Fibroblast of skin of scalp (primary cell): ENCODE data around the gene FBP2. TPM values are rescaled to one million over a fixed set of nuclear protein-coding genes. Genes with fewer than 3 reads are reported as not detected.
A peak's percentile ranks its signal among the peaks of the same experiment; 100 is the strongest.

Source experiments
- DNase-seq: peaks from one replicate; pipeline ENCODE4 v3.0.0-alpha.2; 2013
- polyA plus RNA-seq, 2 experiments: library from polyadenylated mRNA; unstranded; fragments of 120-200 nt; gene quantifications; one replicate each; pipeline ENCODE4 v1.2.1, GENCODE V29; 2013; ENCODE audit not compliant: insufficient read length in 2 of 2

Gene FBP2
- 0.28 TPM for polyA plus RNA-seq (2013, experiment 1 of 2; ENCODE audit: insufficient read length)
- polyA plus RNA-seq (2013, experiment 2 of 2; ENCODE audit: insufficient read length) = 2.7 TPM

DNA sequence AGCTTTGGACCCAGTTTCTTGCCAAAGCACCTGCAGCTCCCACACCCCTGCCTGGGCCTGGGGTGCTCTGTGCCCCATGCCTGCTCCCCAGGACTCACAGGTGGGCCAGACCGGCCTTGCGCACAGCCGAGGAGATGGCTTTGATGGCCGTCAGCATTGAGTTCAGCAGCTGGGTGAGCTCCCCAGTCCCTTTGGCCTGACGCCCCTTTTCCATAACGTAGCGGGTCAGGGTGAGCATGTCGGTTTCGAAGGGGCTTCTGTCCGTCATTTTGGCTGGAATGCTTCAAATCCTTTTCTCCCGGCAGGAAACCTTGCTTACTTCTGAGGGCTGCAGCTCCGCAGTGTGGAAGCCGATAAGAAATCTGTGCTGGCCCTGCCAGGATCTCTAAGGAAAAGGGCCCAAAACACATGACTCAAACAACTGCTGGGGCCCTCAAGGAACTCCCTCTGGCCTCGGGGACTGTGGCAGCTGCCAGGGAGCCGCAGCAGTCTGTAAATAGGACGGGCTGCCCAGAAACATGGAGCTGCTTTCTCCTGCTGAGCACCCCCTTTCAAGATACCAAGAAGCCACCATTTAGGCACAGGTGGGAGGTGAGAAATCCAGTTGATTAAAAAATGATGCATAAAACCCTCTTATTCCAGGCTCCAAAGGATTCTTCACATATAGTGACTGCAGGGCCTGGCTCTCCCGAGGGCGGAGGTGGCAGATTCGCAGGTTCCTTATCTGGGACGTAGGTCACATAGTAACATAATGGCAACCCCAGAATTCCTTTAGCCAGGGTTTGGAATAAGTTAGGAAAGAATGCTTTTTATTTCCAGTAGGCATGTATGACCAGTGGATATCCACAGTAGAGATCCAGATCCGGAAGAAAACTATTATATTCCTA, at the start of gene FBP2:
Gene FBP2, minus strand, starts transcription at position 366 of the 887 bp plus-strand sequence. Its CDS starts 98 bp downstream, at position 268.
- no peak for DNase-seq

DNA sequence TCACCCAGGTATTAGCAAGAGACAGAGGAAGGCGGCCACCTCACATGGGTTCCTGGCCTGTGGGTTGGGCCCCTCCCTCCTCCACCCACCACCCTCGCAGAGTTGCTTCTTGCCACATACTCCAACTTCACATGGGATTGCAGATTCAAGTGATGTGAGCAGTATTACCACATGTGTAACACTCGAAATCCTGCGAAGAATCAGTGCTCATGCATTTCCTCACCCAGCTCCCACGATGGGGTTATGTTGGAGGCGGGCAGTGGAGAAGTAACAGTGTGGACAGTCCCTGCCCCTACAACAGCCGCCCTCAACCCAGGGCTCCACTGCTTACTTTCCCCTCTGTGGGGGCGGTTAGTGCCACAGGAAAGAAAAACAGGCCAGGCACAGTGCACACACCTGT, 49.6 kb upstream of the FBP2 start:
- no peak for DNase-seq

DNA sequence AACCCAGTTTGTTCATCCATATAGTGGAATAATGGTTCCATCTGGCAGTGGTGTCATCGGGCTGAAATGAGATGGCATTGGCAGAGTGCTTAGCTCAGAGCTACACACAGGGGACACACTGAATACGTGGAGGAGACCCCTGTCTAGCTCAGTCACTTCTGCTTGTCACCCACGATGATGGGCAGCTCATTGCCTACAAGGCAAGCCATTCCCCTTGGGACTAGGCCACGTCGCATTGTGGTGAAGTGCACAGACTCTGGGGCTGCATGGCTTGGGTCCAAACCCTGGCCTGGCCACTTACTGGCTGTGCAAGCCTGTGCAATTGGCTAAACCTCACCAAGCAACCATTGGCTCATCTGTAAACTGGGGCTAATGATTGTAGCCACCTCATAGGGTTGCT, 48.9 kb upstream of the FBP2 start:
- no peak for DNase-seq

DNA sequence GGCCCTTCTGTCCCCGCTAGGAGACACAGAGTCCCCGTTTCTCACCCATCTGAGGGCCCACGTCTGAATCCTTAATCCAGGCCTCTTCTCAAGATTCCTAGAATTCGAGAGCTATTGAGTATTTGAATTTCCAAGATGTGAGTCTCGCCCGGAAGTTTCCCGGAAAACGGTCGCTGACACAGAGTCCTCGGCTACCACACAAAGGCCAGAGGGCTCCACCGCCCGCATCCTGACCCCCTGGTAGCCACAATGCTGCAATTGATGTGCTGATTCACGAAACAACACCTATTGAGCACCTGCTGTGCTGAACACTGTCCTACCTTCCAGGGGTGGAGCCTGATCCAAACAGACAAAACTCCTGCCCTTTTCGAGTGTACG, 46.4 kb upstream of the FBP2 start:
- DNase-seq = no peak

DNA sequence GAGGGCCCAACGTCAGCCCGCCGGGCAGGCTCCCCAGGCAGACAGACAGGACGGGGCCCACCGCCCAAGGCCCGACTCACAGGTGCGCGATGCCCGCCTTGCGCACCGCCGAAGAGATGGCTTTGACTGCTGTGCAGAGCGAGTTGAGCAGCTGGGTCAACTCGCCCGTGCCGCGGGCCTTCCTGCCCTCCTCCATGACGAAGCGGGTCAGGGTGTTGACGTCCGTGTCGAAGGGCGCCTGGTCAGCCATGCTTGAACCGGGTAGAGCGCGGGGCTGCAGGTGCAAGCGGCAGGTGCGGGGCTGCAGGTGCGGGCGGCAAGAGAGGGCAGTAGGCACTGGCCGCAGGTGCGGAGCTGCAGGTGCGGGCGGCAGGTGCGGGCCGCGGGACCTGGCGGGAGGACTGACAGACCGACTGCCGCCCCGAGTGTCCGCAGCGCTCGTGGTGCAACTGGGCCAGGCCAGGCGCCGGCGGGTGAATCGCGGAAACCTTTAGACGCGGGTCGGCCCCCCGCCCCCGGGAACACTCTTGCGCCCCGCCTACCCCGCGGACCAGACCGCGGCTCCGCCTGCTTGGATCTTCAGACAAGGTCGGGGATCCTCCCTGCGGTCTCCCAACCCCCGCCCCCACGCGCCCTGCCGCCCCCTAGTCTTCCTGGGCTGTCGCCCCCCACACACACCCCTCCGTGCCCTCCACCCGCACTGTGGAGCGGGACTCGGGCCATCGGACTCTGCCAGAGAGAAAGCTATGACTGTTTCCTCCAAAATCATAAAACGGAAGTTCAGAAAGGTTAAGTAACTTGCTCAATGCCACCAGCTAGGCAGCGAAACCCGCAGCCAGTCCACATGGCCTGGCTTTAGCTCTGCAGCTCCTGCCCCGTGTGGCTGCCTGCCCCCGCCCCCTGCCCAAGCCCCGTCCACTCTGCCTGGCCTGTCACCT, 45.7 kb upstream of the FBP2 start, which contains the start of gene FBP1:
Gene FBP1, minus strand, starts transcription at position 458 of the 938 bp plus-strand sequence. Its CDS starts 208 bp downstream, at position 250.
- DNase-seq = no peak

DNA sequence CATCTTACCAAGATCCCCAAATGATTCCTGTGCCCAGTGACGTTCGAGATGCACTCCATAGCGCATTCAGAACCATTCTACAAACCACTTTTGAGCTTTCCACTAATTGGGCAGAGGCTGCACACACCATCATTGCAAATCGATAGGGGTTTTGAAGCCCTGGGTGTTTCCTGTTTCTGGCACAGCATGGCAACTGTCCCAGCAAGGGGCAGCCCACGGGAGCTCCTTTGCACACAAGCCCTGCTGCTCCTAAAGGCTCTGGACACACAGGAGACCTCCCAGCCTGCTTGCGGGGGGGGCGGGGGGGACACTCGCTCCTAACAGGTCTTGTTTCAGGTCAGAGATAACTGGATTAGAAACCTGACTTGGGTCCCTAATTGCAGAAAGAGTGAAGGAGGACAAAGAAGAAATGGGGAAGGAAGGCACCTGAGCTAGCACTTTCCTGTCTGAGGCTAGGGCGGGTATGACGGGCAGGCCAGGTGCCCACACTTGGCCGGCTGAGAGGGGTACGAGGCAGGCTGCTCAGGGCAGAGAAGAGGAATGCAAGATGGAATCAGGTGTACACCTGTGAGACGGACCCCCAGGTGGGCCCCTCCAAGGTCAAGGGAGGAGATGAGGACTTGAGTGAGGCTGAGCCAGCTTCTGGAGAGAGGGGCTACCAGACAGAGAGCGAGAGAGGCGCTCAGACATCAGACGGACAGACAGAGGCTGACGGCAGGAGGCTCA, 44.9 kb upstream of the FBP2 start:
- no peak for DNase-seq

DNA sequence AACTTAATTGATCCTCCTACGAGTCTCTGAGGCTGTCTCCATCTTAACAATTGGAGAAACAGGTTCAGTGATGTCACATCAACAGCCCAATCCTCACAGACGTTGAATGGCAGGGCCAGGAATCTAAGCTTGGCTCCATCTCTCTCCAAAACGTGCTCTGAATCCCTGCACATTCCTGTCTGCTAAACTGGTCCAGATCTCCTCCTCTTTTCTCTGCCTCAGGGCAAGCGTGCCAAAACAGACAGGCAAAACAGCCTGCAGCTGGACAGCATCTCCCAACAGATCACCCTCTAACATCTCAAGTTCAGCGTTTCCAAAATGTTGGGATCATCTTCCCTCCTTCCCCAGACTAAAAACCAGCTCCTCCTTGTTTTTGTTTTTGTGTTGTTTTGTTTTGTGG, 39.1 kb upstream of the FBP2 start:
- DNase-seq = no peak

DNA sequence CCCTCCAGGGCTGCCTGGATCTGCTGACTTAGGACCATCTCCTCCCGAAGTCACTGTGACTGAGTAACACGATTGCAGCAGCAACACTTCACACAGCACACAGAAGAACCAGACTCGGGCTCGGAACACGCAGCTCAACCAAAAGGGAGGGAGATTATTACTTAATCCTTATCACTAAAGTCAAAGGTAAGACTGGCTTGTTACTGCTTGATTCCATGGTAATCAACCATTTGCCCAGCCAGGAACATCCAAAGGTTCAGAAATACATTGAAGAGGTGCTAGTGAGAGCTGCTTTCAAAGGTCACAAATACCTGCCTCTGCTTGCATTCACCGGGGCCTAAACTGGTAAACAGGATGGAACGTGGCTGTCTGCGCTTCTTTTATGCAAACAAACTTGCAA, 38.0 kb upstream of the FBP2 start:
- no peak for DNase-seq

DNA sequence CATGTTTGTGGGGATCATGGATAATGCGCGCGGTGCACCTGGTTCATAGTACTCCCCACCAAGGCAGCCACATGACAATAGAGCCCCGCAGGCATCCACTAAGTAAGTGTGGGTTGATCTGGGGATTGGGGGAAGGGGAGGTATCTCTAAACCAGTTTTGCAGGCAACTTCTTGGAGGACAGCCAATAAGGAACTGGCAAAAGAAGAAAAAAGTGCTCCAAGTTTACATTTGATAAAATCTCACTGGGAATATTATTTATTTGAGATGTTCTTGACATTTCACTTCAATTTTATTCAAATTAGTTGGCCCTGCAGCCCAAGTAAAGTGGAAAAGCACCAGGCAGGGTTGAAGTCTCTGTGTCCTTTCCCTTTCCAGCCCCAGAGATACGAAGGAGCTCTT, 37.2 kb upstream of the FBP2 start:
- no peak for DNase-seq

DNA sequence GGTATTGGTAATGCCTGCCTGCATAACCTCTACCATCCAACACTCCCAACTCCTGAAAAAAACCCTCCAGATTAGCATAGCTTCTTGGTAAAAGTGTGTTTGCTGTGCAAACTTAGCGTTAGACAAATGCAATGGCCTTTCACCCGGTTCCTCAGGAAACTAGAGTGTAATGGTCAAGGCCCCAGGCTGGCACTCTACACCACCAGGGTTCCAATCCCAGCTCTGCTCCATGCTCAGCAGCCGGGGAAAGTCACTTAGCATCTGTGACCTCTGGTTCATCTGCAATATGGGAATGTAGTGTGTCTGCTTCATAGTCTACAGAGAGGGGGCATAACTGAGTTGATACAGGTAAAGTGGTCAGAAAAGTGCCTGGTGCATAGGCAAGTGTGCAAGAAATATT, 36.7 kb upstream of the FBP2 start:
- no peak for DNase-seq

DNA sequence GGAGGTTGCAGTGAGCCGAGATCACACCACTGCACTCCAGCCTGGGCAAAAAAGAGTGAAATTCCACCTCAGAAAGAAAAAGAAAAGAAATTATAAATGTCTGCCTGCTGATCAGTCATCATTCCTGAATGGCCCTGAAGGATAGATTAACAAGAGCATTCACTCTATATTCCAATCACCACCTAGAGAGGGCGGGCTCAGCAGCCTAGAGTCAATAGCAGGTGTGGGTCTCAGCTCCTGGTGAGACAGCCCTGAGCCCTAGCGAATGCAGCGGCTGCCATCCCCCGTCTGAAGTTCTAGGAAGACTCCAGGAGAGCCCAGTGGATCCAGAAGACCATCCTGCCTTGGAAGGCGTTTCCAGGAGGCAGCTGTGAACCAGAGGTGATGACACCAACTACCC, 33.7 kb upstream of the FBP2 start:
- DNase-seq = no peak

DNA sequence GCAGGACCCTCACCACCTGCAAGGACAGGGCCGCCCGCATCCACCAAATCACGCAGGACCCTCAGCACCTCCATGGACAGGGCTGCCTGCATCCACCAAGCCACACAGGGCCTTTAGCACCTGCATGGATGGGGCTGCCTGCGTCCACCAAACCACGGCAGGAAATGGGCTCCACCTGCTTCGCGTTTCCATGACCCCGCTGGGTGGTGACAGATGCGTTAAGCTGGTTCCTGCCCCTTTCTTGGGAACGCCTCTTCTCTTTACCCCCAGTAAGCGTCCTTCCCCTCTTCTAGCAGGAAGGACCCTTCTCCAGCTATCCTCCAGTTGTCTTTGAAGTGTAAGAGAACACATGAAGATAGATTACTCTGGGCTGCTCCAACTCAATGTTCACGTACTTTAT, 32.2 kb upstream of the FBP2 start:
- no peak for DNase-seq

DNA sequence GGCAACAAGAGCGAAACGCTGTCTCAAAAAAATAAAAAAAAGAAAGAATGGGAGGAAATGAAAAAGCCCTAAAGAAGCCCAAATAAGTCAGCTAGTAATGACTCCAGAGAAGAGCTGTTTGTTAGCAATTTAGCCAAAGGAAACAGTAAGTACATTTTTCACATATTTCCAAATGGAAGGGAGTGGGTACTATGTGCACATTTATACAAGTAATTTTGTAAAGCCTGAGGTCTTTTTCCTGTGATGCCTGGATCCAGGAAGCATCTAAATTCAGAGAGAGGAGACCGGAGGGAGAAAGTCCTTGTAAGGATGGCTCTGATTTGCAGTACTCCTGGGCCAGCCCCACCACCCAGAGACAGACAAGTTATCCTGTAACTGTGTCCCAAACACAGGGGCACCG, 31.0 kb upstream of the FBP2 start:
- peak; percentile 9 for DNase-seq

DNA sequence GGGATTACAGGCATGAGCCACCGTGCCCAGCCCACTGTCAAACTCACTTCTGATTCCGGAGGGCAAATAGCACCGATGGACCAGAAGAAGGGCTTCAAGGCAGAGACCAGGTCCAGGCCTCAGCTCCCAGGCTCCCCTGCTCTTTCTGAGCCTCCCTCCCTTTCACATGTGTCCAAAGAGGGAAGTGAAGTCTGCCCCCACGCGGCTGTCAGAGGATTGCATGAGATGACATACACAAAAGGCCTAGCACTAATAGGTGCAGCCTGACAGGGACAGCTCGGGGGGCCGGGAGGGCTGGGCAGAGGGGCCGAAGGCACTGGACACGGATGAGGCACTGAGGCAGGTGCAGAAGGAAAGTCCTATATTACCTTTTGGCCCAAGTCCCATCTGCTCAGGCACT, 29.6 kb upstream of the FBP2 start:
- peak; percentile 27 for DNase-seq

DNA sequence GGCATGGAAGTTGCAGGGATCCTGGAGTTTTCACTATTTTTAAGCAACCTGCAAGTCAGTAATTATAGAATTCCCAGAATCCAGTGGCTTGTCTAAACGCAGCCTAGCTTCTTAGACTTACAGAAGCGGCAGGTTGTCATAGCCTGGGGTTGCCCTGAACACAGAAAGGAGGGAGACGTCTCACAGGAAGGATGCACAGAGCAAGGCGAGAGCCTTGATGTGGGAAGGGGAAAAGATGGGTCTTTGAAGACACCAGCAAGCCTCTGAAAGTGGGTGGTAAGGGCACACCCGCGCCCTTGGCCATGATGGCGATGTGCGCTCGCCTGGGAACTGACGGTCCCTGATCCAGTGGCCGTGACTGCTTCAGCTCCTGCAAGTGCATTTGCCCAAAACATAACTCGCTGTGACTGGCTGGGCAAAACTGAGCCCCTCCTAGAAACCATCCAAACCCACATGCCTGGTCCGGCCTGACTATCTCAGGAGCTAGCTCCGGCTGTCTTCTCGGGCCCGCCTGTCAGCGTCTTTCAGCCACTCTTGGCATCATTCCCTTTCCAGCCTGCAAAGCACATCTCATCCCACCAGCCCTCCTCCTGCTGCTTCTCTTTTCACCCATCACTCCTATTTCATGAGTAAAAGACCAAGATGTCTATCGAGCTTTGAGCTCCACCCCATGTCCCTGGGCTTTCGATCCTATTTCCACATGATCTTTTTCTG, 28.6 kb upstream of the FBP2 start:
- no peak for DNase-seq

DNA sequence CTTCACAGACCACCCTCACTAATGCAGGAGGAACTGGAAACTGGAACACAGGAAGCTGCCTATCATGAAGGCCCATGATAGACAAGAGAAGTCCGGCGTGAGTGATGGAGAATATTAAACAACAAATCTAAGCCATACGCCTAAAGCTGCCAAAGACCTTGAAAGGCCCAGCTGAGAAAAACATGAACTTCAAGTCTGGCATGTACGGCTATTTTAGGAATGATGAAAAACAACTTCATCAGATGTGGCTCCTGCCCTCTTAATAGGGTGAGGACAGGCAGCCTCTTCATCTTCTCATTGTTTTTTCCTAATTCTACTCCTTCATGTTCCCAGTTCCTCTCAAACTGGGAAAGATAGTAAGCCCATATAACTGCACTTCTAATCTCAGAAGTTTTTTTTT, 25.4 kb upstream of the FBP2 start:
- no peak for DNase-seq

DNA sequence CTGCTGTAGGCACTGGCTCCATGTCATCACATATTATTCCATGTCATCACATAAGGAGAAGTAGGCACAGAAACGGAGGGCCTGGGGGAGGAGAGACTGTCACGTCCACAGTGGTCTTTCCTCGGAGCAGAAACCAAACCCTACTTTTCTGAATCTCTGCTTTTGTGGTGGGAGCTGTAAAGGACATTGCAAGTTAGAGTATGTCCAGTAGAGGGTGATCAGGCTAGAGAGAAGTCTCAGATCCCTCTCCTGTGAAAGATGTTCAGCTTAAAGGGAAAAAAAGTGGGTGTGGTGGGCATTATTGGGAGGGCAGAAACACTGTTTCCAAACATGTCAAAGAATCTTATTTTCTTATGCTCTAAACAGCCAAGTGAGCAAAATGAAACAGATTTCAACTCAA, 19.4 kb upstream of the FBP2 start:
- no peak for DNase-seq

DNA sequence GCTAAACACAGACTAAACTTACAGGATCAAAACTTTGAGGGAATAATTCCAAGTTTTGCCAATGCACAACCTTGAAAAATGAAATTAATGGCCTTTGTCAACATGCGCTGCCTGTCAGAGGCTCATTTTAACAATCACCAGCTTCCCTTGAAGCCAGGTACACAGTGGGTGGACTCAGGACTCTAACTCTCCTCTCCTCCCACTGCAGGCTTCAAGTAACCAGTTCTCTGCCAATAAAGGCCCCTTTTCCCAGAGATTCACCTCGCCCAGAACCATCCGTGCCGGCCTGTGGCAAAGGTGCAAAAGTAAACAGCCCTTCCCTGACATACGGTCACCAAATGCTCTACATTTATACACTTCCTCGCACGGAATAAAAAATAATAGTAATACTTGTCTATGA, 18.4 kb upstream of the FBP2 start:
- no peak for DNase-seq

DNA sequence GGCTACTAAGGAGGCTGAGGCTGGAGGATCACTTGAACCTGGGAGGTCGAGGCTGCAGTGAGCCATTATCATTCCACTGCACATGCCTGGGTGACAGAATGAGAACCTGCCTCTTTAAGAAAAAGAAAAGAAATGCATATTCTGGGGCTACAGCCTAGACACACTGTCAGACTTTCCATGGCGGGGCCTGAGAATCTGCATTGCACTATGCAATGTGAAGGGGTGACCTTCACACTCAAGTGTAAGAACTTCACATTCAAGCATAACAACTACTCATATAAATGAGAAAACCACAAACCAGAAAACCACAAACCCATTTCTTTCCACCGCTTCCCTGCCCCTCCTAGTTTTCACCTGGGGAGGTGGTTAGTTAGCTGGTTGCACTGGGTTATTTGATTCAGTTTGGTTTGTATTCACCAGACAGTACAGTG, 18.0 kb upstream of the FBP2 start:
- no peak for DNase-seq

DNA sequence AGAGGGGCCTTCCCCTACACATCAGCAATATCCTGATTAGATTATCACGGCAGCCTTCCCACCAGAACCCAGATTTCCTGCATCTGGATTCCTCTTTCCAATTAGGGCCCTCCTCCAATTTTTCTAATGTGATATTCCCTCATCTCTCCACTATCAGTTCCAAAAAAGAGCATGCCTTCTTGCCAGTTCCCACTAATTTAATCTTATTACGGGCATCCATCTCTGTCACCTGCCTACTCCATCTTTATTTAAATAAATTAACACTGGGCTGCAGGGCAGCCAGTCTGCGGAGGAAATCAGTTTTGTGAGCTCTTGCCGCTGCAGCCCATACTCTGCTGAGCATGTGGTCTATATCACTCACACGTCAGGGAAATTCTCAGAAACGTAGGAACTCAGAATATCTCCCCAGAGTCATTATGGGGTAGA, 16.6 kb upstream of the FBP2 start:
- no peak for DNase-seq

DNA sequence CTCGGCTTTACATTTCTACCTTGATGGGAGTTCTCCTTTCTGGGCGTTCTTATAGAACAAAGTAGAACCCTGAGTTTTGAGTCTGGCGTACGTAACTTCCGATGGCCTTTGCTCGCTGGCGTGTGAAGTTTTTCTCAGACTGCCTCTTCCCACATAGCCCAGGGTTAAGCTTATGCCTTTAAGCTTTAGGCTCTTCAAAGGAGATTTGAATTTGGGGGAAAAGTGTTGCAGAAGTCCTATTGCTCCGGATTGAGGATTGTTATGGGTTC, 13.7 kb upstream of the FBP2 start:
- no peak for DNase-seq
